NB4 (cell line): Measurements from ENCODE around the gene COBL.

Experiments used
- CTCF ChIP-seq: IDR thresholded peaks from one replicate; pipeline ENCODE4 v1.5.1; 2012; ENCODE audit warnings: low read depth, low read length
- MAX ChIP-seq: IDR thresholded peaks from 2 replicates; pipeline ENCODE4 v1.6.1; 2011; ENCODE audit warnings: low read depth, low read length
- POLR2A ChIP-seq: IDR thresholded peaks from 2 replicates; pipeline ENCODE4 v1.6.1; 2011; ENCODE audit warnings: mild to moderate bottlenecking; ENCODE audit not compliant: insufficient read length; ENCODE audit errors: extremely low read depth

- TF ChIP-seq CTCF (no peak), POLR2A (no peak), MAX (no peak)
Observed at GRCh38 chr7:51299391-51300133, 17.0 kb downstream of the COBL start.
